ENCODE results near the gene UST.
A peak's percentile ranks its signal among the peaks of the same experiment; 100 is the strongest.
"Not testable (repeated sequence)": the region's sequence is repeated elsewhere in the genome, so short reads cannot be mapped to it uniquely, and the experiment has no call there.

UST gene

DNA sequence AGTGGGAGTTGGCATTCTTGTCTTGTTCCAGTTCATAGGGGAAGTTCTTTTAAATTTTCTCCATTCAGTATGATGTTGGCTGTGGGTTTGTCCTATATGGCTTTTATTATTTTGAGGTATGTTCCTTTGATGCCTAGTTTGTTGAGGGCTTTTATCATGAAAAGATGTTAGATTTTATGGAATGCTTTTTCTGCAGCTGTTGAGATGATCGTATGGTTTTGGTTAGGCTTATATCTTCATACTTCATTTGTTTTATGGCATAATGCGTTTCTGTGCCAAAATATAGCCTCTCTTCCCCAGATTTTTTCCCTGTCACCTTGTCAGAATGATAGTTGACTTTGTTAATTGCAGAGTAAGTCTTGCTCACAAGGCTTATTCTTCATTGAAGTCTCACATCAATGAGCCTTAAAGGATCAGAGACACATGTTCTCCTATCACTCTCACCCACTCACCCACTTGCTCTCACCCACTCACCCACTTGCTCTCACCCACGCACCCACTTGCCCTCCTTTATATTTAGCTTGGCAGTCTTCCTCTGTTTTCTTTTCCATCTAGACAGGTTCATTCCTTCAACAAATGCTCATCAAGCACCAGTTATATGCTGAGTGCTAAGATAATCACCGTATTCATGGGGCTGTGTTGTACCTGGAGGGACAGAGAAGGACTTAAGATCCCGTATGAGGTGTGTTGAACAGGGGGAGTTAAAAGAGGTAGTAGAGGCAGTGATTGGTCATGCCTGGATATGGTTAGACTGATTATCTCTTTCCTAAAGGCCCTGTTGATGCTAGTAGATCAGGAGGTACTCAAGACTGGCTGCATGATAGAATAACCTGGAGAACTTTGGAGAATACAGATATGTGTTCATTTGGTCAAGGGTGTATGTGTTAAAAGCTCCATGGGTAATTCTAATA is 19.3 kb downstream of the UST start:
- DNase-seq (ENCODE audit: low spot score) = no peak

DNA sequence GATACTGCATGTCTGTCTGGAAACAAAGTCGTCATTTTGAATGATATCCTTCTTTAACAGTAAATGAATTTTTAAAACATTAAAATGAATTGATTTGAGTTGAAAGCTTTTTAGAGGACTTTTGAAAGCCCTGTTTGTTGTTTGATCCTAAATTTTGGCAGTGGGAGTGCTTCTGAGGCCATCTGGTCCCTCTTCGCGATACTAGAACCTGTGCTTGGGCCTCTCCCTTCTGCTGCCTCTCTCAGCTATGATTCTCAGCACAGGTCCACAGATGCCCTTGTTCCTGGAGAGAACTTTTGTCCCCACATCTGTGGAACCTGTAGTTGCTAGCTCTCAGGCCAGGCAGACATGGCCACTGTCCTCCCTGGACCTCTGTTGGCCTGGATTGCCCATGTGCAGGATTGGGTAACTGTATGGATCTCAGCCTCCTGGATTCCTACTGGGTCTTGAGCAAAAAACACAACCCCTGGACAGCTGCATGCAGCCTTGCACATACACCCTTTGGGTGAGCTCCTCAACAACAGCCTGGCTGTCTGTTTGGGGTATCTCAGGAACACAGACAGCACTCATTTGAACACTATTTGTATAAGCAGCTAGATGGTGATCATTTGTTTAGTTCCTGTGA is 21.9 kb downstream of the UST start:
- DNase-seq (ENCODE audit: low spot score) = no peak

DNA sequence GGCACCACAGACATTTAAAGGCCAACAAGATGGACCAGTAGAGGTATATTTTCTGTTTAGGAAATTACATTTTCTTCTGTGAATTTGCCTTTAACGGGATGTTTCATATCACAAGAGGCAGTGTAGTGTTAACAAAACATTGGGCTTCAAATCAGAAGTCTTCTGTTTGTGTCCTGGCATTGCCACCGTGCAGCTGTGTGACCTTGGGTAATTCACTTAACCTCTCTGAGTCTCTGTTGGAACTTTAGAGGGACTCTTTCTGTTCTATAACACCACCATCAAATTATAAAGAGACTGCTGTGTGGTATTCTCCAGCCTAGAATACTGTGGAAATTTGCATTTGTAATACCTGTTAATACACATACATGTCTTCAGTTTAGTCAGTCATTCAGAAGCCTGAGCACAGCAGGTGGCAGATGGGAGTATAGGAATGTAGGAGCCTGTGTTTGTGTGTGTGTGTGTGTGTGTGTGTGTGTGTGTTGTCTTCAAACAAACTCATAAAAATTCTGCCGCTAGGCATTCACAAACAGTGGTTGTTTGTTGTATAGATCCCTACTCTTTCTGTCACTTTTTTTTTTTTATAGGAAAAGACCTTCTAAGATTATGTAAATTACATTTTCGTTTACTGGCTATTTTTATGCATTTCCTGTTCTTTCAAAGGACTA is 22.6 kb downstream of the UST start:
- DNase-seq (ENCODE audit: low spot score) = peak; percentile 54

DNA sequence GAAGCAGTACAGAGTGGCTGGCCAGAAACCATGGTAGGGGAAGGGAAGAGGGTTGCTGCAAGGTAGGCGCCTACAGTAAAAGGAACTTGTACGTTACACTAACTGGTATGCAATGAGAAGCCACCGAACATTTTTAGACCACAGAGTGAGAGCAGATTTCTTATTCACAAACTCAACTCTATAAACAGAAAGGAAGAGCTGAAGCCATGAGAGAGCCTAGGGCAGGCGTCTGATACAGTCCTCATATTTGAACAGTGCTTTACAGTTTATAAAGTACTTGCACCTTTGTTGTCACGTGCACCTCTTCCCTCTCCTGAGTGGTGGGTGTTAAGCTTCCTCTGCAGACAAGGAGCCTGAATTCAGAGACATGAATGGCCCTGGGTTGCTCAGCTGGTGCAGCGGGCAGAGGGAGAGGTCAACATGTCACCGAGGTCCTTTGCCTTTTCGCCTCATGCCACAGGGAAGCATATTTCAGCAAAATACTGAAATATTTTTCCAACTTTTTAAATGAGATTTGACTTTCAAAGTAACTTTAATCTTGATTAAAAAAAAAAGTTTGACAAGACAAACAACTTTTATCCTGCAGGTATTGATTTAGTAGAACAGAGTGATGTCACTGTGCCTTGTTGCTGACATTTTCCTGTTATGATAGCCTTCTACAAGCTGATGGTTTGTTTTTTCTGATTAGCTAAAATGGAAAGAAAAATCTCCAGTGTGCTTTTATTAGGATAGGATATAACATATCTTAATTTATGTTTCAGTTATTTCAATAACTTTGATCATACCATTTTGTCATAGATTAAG is 23.8 kb downstream of the UST start:
- no peak for DNase-seq (ENCODE audit: low spot score)

DNA sequence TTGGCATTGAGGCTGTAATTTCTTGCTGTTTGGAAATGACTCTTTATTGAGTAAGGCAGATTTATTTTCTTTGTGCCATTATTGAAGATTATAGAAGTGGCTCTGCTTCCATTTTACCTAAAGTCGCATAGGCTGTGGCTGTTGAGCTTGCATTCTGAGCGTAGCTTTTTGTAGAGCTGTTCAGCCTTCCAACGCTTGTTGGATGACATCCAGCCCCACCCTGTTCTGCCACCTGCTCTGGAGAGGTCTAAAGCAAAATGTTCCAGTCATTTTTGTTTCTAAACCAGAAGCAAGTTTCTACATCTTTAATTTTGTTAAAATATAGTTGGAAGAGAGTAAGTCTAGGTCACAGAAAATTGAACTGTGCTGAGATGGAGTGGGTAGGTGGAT is 24.4 kb downstream of the UST start:
- no peak for DNase-seq (ENCODE audit: low spot score)

DNA sequence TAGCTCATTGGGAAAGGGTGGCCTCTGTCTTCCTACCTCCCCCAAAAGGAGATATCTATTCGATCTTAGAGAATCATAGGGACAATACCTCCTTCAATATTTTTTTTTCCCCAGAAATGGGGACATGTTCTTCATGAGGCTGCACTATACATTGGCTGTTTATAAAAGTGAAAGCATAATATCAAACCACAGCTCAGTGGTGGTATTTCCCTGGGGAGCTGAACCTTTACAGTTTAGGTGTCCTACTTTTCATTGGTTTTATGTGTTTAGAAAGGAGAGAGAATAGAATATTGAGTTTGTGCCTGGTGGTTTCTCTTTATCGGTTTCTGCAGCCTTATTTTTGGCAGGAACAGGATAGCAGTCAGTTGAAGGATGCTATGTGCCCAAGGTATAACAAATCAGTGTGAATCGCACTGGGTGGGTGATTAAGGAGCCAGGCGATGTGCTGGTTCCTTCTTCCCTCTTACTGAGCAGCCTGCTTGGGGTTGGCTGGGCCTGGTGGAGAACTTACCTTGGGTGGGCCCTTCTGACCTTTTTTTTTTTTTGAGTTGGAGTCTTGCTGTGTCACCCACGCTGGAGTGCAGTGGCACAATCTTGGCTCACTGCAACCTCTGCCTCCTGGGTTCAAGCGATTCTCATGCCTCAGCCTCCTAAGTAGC is 25.2 kb downstream of the UST start:
- no peak for DNase-seq (ENCODE audit: low spot score)

DNA sequence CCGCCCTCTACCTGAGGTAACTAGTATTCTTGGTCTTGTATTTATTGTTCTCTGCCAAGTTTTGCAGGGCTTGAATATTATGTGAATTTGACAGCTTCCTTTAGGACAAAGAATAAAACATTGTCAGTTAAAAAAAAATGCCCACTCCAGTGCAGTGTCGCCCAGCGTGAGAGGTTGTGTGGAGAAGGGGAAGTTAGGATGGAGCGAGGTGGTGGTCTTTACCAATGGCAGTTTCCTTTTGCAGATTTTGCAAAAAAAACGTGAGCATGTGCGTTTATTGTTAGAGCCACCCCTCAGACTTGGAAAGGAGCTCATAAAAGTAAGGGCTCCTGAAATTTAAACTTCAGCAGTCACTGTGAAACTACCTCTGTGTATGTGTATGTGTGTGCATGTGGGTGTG is 28.3 kb downstream of the UST start:
- no peak for DNase-seq (ENCODE audit: low spot score)

DNA sequence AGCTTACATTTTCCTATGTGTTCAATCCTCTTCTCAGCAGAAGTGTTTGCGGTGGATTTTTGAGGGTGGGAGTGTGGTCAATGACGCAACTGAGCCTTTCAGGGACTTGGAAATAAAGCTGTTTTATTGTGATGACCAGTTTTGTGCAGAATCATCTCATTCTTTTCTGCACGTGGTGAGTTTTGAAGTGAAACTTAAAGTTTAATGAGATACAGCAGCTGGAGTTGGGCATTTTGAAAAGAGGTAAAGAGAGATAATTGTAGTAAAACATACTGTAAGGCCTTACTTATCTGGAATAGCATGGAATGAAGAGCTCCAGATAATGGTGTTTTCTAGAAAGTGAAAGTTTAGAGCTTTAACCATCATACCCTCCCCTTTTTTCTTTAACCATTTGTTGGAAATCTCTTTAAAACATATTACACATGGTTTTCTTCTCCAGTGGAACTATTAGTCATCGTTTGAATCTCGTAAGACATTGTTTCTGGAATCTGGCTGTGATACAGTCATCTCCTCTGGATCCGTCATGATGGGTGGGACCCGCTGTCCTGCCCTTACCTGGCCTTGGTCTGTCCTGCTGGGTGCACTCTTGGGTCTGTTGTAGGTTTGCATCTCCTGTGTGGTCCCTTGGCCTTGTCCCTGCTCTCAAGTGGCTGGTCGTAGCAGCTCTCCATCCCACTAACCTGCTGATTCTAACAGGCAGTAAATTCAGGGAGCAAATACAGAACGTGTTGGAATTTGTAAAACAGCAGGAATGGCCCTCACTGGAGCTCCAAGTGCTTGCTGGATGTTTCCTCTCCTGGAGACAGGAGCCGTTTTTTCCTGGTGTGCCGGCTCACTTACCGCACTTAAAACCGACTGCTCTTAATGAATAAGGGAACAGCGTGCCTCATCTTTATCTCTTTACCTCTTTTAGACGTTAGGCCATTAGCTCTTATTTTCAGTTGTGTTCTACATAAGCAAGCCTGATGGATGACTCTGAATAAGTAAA is 29.8 kb downstream of the UST start:
- DNase-seq (ENCODE audit: low spot score) = peak; percentile 20

DNA sequence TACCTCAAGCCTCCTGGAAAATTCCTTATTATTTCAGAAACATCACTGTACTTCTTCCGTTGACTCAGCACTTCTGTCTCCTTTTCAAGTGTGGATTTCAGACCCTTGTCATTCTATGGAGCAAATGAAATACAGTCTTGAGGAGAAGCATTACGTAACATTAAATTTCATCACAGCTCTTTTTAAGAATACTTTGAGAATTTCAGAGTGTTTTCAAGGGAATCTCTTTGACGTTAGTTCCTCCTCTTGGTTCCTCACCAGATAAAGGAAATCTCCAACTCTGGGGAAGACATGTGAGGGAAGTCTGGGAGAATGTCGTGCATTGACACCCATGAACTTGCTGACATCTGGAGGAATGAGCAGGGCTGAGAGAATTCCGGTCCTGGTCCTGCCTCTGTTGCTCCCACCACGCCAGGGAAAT is 32.3 kb downstream of the UST start:
- no peak for DNase-seq (ENCODE audit: low spot score)

DNA sequence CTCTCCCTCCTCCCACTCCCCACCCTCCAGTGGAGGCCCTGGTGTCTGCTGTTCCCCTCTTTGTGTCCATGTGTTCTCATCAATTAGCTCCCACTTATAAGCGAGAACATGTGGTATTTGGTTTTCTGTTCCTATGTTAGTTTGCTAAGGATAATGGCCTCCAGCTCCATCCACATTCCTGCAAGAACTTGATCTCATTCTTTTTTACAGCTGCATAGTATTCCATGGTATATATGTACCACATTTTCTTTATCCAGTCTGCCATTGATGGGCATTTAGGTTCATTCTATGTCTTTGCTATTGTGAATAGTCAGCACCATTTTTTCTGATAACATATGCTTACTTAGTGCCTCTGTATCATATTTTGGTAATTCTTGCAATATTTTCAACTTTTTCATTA is 33.6 kb downstream of the UST start:
- DNase-seq (ENCODE audit: low spot score) = not testable (repeated sequence)

DNA sequence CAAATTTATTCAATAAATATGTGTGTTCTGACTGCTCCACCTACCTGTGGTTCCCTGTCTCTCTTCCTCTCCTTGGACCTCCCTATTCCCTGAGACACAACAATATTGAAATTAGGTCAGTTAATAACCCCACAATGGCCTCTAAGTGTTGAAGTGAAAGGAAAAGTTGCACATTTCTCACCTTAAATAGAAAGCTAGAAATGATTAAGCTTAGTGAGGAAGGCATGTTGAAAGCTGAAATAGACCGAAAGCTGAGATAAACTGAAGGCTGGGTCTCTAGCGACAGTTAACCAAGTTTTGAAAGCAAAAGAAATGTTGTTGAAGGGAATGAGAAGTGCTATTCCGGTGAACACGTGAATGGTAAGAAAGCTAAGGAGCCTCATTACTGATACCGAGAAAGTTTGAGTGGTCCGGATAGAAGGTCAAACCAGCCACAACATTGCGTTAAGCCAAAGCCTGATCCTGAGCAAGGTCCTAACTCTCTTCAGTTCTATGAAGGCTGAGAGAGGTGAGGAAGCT is 34.1 kb downstream of the UST start:
- DNase-seq (ENCODE audit: low spot score) = no peak

DNA sequence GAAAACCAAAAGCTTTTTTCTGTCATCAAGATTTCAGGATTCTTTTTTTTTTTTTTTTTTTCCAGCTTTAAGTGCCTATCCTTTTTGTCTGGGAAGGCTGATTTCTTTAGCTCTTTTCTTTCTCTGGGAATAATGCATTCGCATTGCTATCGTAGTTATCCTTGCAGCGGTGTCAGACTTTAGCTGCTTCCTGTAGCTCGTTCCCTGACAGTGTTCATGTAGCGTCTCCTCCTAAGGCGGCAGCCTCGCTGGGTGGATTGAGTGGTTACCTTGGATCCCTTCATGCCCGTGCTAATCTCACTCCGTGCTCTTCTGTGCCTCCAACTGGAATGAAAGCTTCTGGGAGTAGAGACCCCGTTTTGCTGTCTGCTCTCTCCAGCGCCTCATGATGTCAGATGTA is 43.1 kb downstream of the UST start:
- no peak for DNase-seq (ENCODE audit: low spot score)

DNA sequence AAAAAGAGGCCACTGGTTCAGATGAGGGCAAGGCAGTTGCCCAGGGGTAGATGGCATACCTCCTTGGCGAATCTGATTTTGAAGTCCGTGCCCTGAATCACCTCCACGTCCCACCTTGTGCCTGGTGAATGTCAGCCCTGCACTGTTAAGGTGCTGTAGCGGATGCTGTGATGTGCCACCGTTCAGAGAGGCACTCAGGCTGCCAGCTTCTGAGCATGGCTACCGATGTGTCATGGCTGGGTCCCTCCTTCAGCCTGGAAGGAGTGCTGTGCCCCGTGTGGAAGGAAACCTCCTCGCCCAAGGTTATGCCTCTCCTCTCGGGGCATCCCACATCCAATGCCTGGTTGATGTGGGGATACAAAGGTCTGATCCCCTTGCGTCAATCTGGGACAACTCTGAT is 43.6 kb downstream of the UST start:
- no peak for DNase-seq (ENCODE audit: low spot score)

DNA sequence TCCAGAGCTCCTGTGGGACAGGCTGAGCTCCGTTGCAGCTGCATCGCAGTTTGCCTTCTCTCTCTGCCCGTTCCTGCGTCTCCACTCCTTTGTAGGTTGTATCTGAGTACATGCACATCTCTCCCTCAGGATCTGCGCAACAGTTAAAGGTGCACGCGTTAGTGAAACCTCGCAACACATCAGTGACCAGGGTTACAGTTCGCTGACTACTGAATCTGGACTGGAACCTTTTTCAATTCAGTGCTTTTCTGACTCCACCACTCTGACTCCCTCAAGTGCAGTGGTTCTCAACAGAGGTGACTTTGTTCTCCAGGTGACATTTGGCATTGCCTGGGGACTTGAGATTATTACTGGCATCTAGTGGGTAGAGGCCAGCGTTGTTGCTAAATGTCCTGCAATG is 44.0 kb downstream of the UST start:
- no peak for DNase-seq (ENCODE audit: low spot score)

DNA sequence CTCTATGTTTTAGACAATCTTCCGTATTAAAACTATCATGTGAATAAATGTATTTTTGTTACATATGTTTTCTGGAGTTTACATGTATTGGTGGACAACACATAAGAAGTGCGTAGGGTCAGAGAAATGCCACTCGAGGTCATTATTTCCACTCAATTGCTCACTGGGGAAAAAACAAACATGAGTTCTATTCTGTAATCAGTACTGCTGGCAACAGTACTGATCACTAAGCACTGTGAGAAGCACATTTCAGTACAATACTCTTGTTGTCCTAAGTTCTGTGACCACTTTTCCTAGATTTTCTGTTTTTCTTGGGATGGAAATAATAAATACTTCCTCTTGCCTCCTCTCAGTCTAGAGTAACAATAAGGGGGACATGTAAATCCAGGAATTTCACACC is 44.5 kb downstream of the UST start:
- no peak for DNase-seq (ENCODE audit: low spot score)

DNA sequence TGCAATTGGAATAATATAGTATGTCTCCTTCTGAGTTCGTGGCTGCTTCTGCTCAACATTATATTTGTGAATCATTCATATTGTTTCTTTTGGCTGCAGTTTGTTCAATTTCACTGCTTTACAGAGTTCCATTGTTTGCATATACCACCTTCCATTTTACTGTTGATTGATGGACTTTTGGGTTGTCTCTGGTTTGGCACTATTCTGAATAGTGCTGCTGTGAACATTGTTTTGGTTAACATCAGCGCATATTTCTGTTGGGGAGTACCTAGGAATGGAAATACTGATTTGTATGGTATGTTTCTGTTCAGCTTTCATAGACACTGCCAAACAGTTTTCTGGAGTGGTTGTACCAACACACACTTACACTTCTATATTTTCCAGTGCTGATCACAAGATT is 46.9 kb downstream of the UST start:
- DNase-seq (ENCODE audit: low spot score) = no peak

DNA sequence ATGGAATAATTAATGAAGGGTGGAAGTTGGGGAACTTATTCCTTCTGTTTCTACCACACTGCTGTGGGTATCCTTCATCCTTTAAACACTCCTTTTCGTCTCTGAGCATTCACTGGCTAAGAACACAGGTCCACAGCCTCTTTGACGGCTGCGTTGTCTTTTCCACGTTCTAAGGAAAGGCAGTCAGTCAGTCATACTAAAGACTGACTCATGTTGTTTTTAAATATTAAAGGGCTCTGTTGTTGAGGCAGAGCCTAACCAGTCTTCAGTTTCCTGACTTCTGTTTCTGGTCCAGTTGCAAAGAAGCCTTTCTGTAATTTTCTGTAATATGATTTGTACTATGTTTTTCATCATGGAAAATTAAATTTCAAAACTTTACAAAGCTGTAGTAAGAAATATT is 48.0 kb downstream of the UST start:
- DNase-seq (ENCODE audit: low spot score) = no peak

DNA sequence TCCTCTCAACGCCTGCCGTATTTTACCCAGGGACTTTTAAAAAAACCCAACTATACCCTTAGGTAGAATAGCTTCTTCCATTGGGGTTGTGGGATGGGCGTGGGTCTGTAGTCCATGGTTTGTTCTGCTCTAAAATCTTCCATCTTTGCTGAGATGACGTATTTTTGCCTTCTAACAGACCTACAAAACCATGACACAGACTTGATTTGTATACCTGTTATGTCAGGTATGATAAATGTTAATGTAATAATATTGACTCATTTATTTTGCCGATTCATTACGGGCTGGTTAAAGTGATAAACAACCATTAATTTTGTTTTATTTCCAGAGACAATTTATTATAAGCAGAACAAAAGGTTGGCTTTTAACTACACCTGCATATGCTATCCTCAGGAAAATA is 48.7 kb downstream of the UST start:
- no peak for DNase-seq (ENCODE audit: low spot score)

DNA sequence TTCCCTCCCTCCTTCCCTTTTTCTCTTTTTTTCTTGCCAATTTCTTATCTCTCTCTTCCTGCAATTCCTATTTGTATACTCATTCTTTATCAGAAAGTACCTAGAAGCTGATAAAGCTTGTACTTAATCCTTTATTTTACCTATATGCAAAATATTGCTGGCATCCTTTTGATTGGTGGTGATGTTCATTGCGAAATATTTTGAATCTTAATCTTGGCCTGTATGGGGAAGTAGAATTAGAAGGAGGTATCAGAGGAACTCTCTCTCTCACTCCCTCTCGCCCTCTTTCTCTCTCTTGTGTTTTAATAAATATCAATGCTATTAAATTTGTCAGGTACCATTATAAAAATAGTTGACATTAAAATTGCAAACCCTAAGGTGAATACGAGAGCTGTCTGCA is 52.8 kb downstream of the UST start:
- no peak for DNase-seq (ENCODE audit: low spot score)

DNA sequence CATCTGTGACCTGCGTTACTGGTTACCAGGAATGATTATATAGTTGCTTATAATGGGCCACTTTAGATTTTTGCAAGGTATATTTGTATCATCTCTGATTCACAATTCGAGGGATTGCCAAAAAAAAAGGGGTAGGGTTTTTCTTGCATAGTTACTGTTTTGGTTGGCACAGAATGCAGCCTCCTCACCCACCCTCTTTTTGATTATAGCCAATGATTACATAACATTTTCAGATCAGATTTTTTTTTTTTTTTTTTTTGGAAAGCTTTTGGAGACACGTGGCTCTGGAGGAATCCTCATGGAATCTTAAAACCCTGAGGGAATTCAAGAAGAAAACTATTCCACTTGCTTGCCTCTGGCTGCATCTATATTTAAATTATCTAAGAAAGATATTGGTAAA is 53.7 kb downstream of the UST start:
- no peak for DNase-seq (ENCODE audit: low spot score)

All from COLO829 (cell line).